ENCODE measurements around the gene NUB1.
A peak's percentile ranks its signal among the peaks of the same experiment; 100 is the strongest.

The NUB1 gene

GRCh38 chr7:151379193-151379520 is 37.5 kb downstream of the NUB1 start:
- no peak for DNase-seq

- DNase-seq = no peak
These were observed 38.1 kb downstream of the NUB1 start for GRCh38 chr7:151379534-151380198.

GRCh38 chr7:151380199-151381097 is 38.8 kb downstream of the NUB1 start:
- no peak for DNase-seq

- no peak for DNase-seq
These were observed 39.4 kb downstream of the NUB1 start for GRCh38 chr7:151381098-151381347.

DNA sequence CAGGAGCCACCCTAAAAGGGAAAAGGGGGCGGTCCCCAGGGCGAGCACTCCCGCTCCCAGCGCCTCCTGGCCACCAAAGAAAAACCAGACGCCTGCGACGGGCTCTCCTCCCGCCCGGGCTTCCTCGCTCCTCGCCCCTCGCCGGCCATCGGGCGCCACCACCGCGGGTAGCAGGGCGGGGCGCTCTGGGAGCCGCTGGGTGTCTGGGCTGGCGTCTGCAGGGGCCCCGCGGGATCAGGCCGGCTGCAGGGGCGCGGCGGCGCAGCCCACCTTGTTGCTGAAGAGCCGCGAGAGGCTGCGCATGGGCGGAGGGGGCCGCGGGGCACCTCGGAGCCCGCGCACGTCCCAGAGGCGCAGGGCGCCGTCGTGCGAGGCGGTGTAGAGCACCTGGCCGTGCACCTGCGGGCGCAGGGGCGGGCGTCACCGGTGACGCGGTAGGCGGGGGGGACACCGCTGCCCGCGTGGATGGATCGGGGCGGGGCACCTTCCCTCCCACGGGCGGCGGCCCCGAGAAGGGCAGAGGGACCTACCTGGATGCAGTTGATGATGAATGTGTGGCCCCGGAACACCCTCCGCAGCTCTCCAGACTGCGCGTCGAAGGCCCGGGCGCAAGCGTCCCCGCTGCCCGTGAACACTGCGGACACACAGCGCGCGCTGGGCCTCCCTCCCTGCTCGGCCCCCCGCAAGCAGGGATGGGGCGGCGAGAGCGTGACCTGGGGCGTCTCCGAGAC is 39.9 kb downstream of the NUB1 start:
- peak; percentile 37 for DNase-seq

DNA sequence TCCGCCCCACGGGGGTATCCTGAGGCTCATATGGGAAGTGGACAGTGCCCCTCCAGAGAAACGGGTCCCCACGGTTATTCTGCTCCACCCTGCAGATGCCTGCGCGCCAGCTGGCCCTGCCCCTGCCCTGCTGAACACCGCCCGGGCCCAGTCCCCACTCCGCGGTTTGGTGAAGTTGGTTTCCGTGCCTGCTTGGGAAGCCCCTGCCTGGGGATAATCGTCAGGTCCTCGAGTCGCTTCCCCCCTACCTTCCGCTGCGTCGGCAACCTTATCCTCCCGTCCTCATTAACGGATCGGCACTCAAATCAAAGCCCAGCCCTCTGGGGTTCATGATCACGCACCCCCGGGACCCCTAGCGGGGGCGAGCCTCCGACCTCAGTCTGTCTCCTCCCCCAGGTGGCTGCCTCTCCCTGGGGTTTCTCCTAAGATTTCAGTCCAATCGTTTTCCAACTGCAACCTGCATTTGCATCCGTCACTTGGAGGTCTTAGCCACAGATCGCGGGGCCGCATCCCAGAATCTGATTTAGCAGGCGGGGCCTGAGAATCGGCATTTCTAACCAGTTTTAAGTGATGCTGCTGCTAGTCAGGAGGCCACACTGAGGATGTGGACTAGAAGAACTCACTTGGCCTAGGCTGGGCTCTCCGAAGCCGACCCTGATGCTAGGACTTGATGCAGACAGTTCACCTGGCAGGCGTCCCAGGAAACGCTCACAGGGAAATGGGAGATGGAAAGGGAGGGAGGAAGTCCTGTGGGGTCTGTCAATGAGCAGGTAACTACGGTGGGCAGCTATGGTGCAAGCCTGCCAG is 40.7 kb downstream of the NUB1 start:
- DNase-seq = peak; percentile 24

GRCh38 chr7:151383638-151384351 is 42.2 kb downstream of the NUB1 start:
- DNase-seq = no peak

DNA sequence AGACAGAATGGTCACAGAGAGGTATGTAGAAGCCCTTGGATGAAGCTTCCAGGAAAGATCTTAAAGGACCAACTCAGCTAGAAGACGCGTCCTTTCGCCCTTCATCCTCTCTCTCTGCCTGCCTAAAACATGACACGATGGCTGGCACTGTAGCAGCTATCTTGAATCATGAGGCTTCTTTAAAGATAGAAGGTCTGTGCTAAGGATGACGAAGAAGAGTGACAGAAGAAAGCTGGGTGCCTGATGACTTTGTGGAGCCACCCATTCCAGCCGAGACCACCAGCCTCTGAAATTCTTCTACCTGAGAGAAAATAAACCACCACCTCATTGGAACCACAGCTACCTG is 42.7 kb downstream of the NUB1 start:
- DNase-seq = no peak

- DNase-seq = no peak
These were observed 43.4 kb downstream of the NUB1 start for GRCh38 chr7:151384776-151385625.

GRCh38 chr7:151385626-151386300 is 44.2 kb downstream of the NUB1 start:
- no peak for DNase-seq

DNA sequence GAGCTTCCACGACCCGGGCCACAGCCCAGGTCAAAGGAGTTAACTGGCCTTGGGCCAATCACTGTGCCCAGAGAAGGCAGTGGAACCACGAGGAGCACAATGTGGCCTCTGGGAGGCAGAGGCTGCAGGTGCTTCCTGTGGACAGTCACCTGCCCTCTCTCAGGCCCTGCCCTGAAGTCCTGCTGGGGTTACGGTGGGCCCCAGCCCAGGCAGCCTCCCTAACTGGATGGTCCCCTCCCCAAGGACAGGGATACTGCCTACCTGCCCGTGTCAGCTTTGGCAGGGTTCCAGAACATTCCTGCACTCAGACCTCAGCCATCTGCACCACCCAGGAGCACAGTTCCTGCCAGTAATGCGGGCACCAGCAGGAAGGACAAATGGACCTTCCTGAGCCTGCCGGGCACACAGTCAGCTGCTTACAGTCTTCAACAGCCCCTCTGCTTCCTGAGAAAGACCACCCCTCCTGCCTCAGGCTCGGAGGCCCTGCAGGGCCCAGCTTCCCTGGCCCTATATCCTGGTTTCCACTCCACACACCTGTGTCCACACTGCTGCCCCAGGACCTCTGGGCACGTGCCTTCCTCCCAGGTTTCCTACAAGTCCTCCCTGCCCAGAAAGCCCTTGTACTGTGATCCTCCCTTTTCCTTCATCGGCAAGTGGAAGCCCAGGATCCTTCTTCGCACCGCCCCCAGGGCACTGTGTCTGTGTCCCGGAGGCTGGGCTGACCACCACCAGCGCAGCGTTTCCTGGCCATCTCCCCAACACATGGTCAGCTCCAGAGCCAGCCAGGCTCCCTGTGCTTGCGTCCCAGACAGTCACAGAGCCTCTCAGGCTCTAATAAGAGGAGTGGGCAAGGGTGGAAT is 44.9 kb downstream of the NUB1 start:
- no peak for DNase-seq

- DNase-seq = no peak
These were observed 45.8 kb downstream of the NUB1 start for GRCh38 chr7:151387161-151388006.

DNA sequence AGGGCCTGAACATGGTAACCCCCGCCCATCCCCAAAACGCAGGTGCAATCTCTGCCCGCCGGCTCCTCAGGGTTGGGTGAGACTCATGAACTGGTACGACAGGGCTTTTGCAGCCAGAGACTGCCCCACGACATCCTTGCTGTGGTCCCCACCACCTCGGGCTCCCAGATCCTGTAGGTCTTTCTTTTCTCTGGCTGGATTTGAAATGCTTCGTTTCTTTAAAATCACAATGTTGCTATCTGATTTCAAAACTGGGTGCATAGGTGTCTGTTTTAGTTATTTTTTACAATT is 46.3 kb downstream of the NUB1 start:
- no peak for DNase-seq

GRCh38 chr7:151388430-151388829 is 46.8 kb downstream of the NUB1 start:
- DNase-seq = no peak

DNA sequence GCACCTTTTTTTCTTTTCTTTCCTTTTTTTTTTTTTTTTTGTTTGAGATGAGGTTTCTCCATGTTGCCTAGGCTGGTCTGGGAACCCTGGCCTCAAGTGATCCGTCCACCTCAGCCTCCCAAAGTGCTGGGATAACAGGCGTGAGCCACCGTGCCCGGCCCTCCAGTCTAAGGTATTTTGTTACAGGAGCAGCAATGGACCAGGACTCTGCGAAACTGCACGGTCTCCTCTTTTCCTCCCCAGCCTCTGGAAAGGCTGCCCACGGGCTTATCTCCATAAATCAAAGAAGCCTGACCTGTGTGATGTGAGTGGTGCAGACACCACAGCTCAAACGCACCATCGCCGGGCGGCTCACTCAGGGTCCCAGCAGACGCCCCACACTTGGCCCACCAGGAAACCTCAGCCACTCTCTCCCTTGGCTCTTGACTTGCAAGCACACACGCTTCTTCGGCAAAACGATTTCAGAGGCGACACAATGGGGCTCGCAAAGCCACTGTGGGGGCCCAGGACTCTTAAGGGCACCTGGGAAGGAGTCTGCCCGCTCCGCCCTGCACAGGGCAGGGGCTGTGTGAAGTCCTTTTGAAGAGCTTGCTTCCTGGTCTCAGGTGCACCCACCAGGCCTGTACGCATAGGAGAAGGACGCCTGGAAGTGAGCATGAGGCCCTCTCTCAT is 47.6 kb downstream of the NUB1 start:
- no peak for DNase-seq

DNA sequence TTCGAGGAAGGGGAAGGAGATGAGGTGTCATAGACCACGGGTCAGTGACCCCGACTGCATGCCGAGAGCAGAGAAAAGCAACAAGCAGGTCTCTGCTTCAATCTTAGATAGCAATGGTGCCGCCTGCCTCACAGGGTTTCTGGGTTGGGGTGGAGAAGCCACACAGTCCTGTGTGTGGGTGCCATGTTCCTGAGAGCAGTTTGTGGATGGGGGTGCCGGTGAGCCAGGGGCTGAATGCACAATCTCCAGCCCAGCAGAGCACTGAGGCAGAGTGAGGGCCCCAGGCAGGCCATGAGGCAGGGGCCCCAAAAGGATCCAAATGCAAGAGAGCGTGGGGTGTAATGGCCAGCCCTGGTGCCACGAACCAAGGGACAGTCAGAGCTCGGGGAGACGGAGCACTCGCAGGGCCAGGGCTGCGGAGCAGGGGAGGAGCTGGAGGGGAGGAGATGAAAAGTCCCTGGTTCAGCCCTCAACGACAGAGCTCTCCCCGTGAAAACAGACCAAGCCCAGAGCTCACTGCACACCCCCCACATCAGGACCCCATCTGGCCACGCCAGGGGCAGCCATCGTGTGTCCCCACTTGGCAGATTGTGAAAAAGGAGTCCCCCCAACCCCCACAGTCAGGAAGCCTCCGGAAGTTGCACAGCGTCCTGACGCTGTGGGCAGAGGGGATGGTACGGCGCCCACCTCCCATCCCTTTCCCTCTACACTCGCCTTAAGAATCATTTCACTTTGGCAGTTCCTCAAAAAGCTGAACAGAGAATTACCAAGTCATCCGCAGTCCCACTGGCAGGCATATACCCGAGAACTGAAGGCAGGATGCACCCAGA is 48.4 kb downstream of the NUB1 start:
- no peak for DNase-seq

- no peak for DNase-seq
These were observed 49.2 kb downstream of the NUB1 start for GRCh38 chr7:151390598-151391357.

All from activated gamma-delta T cell treated with Interleukin-2 at 50 U/mL for 16 hours (primary cell).